ENCODE results near the gene ALKBH8.

DNA sequence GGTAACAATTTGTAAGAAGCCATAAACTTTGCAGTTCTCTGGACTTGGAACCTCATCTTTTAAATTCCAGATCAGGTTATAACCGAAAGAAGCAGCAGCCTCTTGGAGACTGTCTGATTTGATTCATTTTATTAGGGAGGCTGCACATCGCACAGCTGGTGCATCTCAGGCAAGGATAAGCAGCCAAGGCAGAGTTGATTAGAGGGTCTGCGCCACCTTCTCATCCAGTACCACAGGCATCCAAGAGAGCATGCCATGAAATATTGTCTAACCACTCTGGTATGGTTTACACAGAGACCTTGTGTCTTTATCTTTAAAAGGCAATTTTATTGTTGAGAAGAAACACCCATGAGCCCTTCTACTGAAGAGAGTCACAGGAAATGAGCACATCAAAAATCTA is 91.7 kb downstream of the ALKBH8 start:
- TF ChIP-seq CTCF (IDR thresholded peaks at IDR 0.05; ENCODE audit: insufficient read depth, low read length, poor library complexity, severe bottlenecking) (no peak), EZH2phosphoT487 (conservative IDR thresholded peaks at IDR 0.05; ENCODE audit: low read length) (no peak)
